HUES48 (cell line): ENCODE data around the gene ZP4.
"Not testable (repeated sequence)": the region's sequence is repeated elsewhere in the genome, so short reads cannot be mapped to it uniquely, and the experiment has no call there.

Experiments
- H3K27ac ChIP-seq: one replicate; pipeline ENCODE4 v1.7.0; 2013; ENCODE audit warnings: low read depth, low read length, inconsistent platforms
- H3K27me3 ChIP-seq: 2 replicates; pipeline ENCODE4 v1.6.1; 2013; ENCODE audit warnings: mild to moderate bottlenecking, low read length; ENCODE audit not compliant: control insufficient read depth, insufficient read depth
- H3K36me3 ChIP-seq: 2 replicates; pipeline ENCODE4 v1.6.1; 2013; ENCODE audit warnings: low read length; ENCODE audit not compliant: control insufficient read depth, insufficient read depth
- H3K4me1 ChIP-seq: 2 replicates; pipeline ENCODE4 v1.6.1; 2013; ENCODE audit warnings: mild to moderate bottlenecking, low read length; ENCODE audit not compliant: control insufficient read depth, insufficient read depth
- H3K4me3 ChIP-seq: 2 replicates; pipeline ENCODE4 v1.5.1; 2013; ENCODE audit warnings: mild to moderate bottlenecking, low read depth, low read length
- H3K9ac ChIP-seq: 2 replicates; pipeline ENCODE4 v1.6.1; 2013; ENCODE audit warnings: mild to moderate bottlenecking, low read depth, low read length, moderate library complexity
- H3K9me3 ChIP-seq: 2 replicates; pipeline ENCODE4 v1.6.1; 2013; ENCODE audit warnings: low read length; ENCODE audit not compliant: control insufficient read depth, insufficient read depth

The ZP4 gene

DNA sequence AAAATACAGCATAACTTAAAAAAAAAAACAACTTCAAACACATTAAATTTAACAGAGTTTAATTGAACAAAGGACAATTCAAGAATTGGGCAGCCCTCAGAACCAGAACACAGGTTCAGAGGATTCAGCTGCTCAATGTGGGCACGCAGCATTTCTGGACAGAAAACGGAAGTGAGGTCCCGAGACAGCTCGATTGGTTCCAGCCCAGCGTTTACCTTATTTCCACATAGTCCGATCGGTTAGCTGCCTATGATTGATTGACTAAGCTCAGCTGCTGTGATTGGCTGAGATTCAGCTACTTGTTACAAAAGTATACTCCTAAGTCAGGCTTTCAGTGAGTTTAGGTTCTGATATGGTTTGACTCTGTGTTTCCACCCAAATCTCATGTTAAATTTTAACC is 33.3 kb downstream of the ZP4 start:
- Histone ChIP-seq H3K27me3 (no peaks in the 10 kb centered on the region), H3K4me1 (peaks cover 18% of the 10 kb centered on the region), H3K4me3 (no peak overlapping the region), H3K27ac (no peak overlapping the region), H3K36me3 (no peaks in the 10 kb centered on the region), H3K9ac (no peak overlapping the region), H3K9me3 (peaks cover 4% of the 10 kb centered on the region; the same call in 1 of the 2 replicates)

DNA sequence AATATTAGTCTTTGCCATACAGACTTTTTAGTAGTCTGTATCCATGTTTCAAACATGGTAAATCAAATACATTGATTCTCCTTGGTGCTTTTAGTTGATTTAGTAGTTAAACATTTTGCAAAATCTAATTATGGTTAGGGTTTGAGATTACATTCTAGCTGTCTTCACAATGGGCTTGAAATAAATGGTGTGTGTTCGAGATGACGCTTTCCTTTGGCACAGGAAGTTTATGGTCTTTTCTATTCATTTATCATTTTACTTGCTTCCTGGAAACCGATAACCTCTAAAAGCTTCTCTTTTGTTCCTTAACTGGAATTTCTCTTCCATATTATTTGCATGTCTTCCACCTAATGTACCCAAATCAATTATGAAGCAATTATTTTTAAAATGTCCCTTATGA is 38.4 kb downstream of the ZP4 start:
- Histone ChIP-seq H3K27ac (no peak overlapping the region), H3K4me1 (peaks cover 6% of the 10 kb centered on the region; the same call in 1 of the 2 replicates), H3K27me3 (no peaks in the 10 kb centered on the region), H3K36me3 (no peaks in the 10 kb centered on the region), H3K9ac (no peak overlapping the region), H3K9me3 (peaks cover 4% of the 10 kb centered on the region; the same call in 1 of the 2 replicates), H3K4me3 (no peak overlapping the region)

DNA sequence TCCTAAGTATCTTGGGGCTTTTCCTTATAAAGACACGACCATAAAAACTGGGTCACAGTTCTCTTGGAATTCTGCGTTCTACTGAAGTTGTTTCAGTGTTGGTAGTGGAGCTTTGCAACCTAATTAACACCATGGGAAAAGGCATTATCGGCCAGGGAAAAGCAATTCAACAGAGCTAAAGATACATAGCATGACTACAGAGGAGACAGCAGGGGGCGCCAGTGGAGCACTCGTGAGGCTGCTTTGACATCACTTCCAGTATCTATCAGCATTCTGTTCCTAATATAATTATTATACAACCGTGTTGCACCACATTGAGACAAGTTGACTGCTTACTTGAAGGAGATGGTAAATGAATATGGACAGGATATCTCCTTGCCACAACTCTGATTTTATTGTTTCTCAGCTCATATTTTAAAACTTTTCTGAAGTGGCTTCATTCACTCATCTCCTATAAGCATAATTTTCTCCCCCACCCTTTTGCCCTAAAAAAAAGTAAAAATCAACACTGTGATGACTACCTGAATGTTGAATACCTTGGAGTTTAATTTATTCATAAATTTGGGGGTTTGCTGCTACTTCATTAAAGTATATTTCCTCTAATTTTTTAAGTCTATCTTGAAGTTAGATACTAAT is 39.4 kb downstream of the ZP4 start:
- Histone ChIP-seq H3K4me1 (peaks cover 6% of the 10 kb centered on the region; the same call in 1 of the 2 replicates), H3K36me3 (no peaks in the 10 kb centered on the region), H3K9ac (no peak overlapping the region), H3K27ac (no peak overlapping the region), H3K4me3 (no peak overlapping the region), H3K27me3 (no peaks in the 10 kb centered on the region), H3K9me3 (peaks cover 4% of the 10 kb centered on the region; the same call in 1 of the 2 replicates)

DNA sequence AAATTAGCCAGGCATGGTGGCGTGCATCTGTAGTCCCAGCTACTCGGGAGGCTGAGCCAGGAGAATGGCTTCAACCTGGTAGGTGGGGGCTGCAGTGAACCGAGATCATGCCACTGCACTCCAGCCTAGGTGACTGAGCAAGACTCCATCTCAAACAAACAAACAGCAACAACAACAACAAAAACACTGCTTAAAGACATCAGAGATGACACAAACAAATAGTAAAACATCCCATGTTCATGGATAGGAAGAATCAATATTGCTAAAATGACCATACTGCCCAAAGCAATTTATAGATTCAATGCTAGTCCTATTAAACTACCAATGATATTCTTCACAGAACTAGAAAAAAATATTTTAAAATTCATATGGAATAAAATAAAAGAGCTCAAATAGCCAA is 47.2 kb downstream of the ZP4 start:
- not testable (repeated sequence) for H3K4me3 ChIP-seq, H3K9ac ChIP-seq, H3K4me1 ChIP-seq, H3K27me3 ChIP-seq, H3K36me3 ChIP-seq, H3K27ac ChIP-seq, H3K9me3 ChIP-seq

DNA sequence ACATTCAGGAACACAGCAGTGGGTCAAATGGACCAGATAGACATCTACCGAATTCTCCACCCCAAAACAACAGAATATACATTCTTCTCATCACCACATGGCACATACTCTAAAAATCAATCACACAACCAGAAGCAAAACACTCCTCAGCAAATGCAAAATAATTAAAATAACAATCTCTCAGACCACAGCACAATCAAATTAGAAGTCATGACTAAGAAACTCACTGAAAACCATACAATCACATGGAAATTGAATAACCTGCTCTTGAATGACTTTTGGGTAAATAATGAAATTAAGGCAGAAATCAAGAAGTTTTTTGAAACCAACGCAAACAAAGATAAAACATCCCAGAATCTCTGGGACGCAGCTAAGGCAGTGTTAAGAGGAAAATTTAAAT is 49.2 kb downstream of the ZP4 start:
- Histone ChIP-seq H3K9me3 (no peaks in the 10 kb centered on the region), H3K36me3 (no peaks in the 10 kb centered on the region), H3K27ac (no peak overlapping the region), H3K4me3 (no peak overlapping the region), H3K27me3 (no peaks in the 10 kb centered on the region), H3K9ac (no peak overlapping the region), H3K4me1 (no peaks in the 10 kb centered on the region)

DNA sequence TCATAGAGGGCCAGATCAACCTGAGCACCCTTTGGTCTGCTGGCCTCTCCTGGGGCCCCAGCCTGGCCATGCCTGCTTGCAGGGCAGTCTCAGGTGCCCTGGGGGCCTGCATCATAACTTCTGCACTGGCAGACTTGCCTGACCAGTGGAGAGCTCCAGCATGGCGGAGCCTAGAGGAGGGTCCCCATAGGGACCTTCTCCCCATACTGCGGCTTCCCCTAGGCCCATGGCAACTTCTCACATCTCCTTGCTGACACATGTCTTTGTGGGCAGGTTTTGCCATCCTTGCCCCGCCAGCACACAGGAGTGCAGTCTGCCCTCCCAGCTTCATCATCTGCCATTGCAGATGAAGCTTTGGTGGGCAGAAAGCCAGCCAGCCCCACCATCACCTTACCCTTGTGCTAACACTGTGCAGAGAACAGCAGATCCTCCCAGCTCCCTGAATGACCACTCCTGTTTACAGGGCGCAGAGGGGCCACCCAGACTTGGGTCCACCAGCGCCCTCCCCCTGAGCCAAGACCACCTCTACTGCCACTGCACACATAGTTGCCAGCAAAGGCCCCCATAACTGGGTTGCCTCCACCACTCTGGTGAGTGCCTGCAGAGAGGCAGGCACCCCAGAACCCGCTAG is 51.7 kb downstream of the ZP4 start:
- Histone ChIP-seq H3K27ac (no peak overlapping the region), H3K9ac (no peak overlapping the region), H3K36me3 (no peaks in the 10 kb centered on the region), H3K4me1 (peaks cover 12% of the 10 kb centered on the region), H3K4me3 (no peak overlapping the region), H3K9me3 (no peaks in the 10 kb centered on the region), H3K27me3 (no peaks in the 10 kb centered on the region)

DNA sequence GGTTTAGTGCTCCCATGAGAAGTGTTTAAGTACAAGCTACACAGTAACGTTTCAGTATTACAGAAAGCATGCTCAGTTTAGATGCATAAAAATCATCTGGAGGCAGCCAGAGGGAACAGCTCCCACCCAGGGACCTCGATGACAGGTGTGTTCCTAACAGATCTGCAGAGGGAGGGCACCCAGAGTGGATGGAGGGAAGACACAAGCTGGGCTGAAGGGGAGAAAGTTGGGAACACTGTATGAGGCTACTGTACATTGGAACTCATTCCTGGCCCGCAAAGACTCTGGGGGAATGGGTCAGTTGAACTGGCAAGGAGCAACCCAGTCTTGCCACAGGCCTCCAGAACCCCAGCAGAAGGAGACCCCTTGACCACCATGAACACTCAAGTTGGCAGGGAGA is 52.4 kb downstream of the ZP4 start:
- no peaks in the 10 kb centered on the region for H3K27me3 ChIP-seq
- no peaks in the 10 kb centered on the region for H3K36me3 ChIP-seq
- H3K9ac ChIP-seq: no peak overlapping the region
- no peak overlapping the region for H3K27ac ChIP-seq
- H3K4me3 ChIP-seq: no peak overlapping the region
- peaks cover 19% of the 10 kb centered on the region for H3K4me1 ChIP-seq
- no peaks in the 10 kb centered on the region for H3K9me3 ChIP-seq

DNA sequence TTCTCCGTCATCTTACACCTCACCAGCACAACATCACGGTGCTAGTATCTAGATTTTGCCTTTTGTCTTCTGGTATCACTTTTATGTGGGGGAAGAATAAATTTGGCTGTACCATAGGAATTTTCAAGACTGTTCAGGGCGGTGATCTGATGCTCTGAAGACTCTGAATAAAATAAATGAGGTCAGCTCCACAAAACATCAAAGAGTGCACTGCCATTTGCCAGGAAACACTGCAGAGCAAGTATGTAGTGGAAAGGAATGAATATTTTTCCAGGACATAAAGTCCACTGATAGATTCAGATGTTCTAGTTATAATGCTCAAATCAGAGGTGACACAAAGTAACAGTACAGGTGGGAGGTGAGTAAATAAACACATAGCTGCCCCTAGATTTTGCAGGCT is 56.3 kb downstream of the ZP4 start:
- H3K9me3 ChIP-seq: no peaks in the 10 kb centered on the region
- H3K27ac ChIP-seq: no peak overlapping the region

DNA sequence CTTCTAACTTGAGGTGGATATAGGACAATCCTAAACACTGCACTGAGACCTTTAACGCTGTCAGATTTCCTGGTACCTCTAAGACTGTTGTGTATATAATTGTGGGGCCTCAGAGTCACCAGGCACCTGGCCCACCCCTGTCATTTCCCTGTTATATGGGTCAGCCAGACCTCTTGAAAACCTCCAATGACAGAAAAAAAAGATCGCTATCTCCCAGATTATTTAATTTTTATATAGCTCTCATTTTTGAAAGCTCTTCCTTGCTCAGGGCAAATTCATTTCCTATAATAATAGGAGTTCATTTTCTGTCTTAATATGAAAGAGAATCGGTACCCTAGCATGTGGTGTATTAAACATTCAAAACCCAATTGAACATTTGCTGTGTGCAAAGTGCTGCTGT is 56.7 kb downstream of the ZP4 start:
- Histone ChIP-seq H3K4me3 (no peak overlapping the region), H3K27ac (no peak overlapping the region), H3K4me1 (peaks cover 29% of the 10 kb centered on the region), H3K9ac (no peak overlapping the region), H3K9me3 (no peaks in the 10 kb centered on the region), H3K27me3 (no peaks in the 10 kb centered on the region), H3K36me3 (no peaks in the 10 kb centered on the region)

More for the DNA sequence above, 56.3 kb downstream of the ZP4 start:
- no peak overlapping the region for H3K4me3 ChIP-seq
- peaks cover 29% of the 10 kb centered on the region for H3K4me1 ChIP-seq
- no peak overlapping the region for H3K9ac ChIP-seq
- no peaks in the 10 kb centered on the region for H3K27me3 ChIP-seq
- H3K36me3 ChIP-seq: no peaks in the 10 kb centered on the region

DNA sequence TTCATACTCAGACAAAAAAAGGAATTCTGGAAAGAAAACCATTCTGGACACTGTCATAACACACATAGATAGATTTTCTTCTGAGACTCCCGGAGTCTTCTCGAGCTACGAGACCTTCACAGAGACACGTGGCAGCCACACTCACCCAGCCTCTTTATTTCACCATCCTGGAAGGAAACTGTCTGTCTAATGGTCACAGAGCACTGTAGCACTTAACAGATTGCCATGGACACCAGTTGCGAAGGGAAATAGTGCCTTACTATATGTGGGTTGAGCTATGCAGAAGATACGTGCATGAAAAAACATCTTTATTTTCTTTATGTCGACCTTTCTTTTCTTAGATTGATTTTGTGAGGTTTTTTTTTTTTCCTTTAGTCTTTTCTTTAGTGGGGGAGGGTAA is 57.9 kb downstream of the ZP4 start:
- Histone ChIP-seq H3K9me3 (no peaks in the 10 kb centered on the region), H3K4me3 (no peak overlapping the region), H3K27me3 (no peaks in the 10 kb centered on the region), H3K27ac (peak overlapping the region; percentile 48), H3K36me3 (no peaks in the 10 kb centered on the region), H3K9ac (0 out of 2 replicates have a peak overlapping the region, but pooled peaks have one; percentile 10), H3K4me1 (peaks cover 29% of the 10 kb centered on the region)
